WTC11 (cell line): ENCODE results near the gene CRACDL.

Experiments
- AFF4 ChIP-seq: sonication (generic); formaldehyde crosslinking; IDR thresholded peaks from 2 replicates; pipeline ENCODE4 v1.8.1; 2023; ENCODE audit warnings: mild to moderate bottlenecking, missing genetic modification reagents, borderline replicate concordance
- ATF2 ChIP-seq: sonication (generic); formaldehyde crosslinking; IDR thresholded peaks from 2 replicates; pipeline ENCODE4 v1.8.1; 2022; ENCODE audit warnings: low read depth, missing genetic modification reagents, borderline replicate concordance
- CREB1 ChIP-seq: sonication (generic); formaldehyde crosslinking; IDR thresholded peaks from 2 replicates; pipeline ENCODE4 v1.8.0; 2023; ENCODE audit warnings: mild to moderate bottlenecking, missing genetic modification reagents
- E2F4 ChIP-seq: sonication (generic); formaldehyde crosslinking; IDR thresholded peaks from 2 replicates; pipeline ENCODE4 v1.8.1; 2022; ENCODE audit warnings: low read depth, mild to moderate bottlenecking, moderate library complexity, missing genetic modification reagents, borderline replicate concordance
- FOXJ3 ChIP-seq: sonication (generic); formaldehyde crosslinking; IDR thresholded peaks from 2 replicates; pipeline ENCODE4 v1.9.0; 2021; ENCODE audit warnings: missing genetic modification reagents, mild to moderate bottlenecking, borderline replicate concordance
- NFYB ChIP-seq: sonication (generic); formaldehyde crosslinking; conservative IDR thresholded peaks from 2 replicates; pipeline ENCODE4 v1.8.0; 2022; ENCODE audit warnings: low read depth, missing genetic modification reagents
- RELA ChIP-seq: sonication (generic); formaldehyde crosslinking; IDR thresholded peaks from 2 replicates; pipeline ENCODE4 v1.8.1; 2022; ENCODE audit warnings: missing genetic modification reagents, mild to moderate bottlenecking, borderline replicate concordance
- SMAD4 ChIP-seq: sonication (generic); formaldehyde crosslinking; IDR thresholded peaks from 2 replicates; pipeline ENCODE4 v1.8.0; 2022; ENCODE audit warnings: mild to moderate bottlenecking, missing genetic modification reagents
- SP1 ChIP-seq: sonication (generic); formaldehyde crosslinking; conservative IDR thresholded peaks from 2 replicates; pipeline ENCODE4 v1.8.1; 2022; ENCODE audit warnings: missing genetic modification reagents
- ZNF138 ChIP-seq: sonication (generic); formaldehyde crosslinking; conservative IDR thresholded peaks from 2 replicates; pipeline ENCODE4 v1.8.1; 2022; ENCODE audit warnings: mild to moderate bottlenecking, moderate library complexity, missing genetic modification reagents
- ZNF423 ChIP-seq: fragments of 250-450 bp; sonication (Bioruptor Pico); IDR thresholded peaks from 2 replicates; pipeline ENCODE4 v2.1.2; 2022; ENCODE audit warnings: mild to moderate bottlenecking, moderate library complexity
- TF ChIP-seq, protein P1 (sequence below): fragments of 200-600 bp; IDR thresholded peaks from 2 replicates; pipeline ENCODE4 v1.8.0; 2022; ENCODE audit warnings: antibody characterized with exemption
- TF ChIP-seq, protein P2 (sequence below): fragments of 250-450 bp; sonication (Bioruptor Pico); conservative IDR thresholded peaks from 2 replicates; pipeline ENCODE4 v1.9.0; 2021; ENCODE audit warnings: mild to moderate bottlenecking
- TF ChIP-seq, protein P3 (sequence below): sonication (generic); formaldehyde crosslinking; IDR thresholded peaks from 2 replicates; pipeline ENCODE4 v1.8.0; 2022; ENCODE audit warnings: missing genetic modification reagents

GRCh38 chr2:98874186-98874689 is 61.8 kb downstream of the CRACDL start:
- TF ChIP-seq, protein P1, sequence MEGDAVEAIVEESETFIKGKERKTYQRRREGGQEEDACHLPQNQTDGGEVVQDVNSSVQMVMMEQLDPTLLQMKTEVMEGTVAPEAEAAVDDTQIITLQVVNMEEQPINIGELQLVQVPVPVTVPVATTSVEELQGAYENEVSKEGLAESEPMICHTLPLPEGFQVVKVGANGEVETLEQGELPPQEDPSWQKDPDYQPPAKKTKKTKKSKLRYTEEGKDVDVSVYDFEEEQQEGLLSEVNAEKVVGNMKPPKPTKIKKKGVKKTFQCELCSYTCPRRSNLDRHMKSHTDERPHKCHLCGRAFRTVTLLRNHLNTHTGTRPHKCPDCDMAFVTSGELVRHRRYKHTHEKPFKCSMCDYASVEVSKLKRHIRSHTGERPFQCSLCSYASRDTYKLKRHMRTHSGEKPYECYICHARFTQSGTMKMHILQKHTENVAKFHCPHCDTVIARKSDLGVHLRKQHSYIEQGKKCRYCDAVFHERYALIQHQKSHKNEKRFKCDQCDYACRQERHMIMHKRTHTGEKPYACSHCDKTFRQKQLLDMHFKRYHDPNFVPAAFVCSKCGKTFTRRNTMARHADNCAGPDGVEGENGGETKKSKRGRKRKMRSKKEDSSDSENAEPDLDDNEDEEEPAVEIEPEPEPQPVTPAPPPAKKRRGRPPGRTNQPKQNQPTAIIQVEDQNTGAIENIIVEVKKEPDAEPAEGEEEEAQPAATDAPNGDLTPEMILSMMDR: no peak
- no peak for TF ChIP-seq ZNF138 (CRISPR knock-in tag)
- no peak for TF ChIP-seq CREB1 (CRISPR knock-in tag)
- no peak for TF ChIP-seq SP1
- TF ChIP-seq ATF2 (CRISPR knock-in tag): no peak
- TF ChIP-seq ZNF423 (CRISPR knock-in tag): no peak
- no peak for TF ChIP-seq FOXJ3 (CRISPR knock-in tag)
- no peak for TF ChIP-seq RELA (CRISPR knock-in tag)
- no peak for TF ChIP-seq AFF4 (CRISPR knock-in tag)
- no peak for TF ChIP-seq E2F4
- TF ChIP-seq, protein P2, sequence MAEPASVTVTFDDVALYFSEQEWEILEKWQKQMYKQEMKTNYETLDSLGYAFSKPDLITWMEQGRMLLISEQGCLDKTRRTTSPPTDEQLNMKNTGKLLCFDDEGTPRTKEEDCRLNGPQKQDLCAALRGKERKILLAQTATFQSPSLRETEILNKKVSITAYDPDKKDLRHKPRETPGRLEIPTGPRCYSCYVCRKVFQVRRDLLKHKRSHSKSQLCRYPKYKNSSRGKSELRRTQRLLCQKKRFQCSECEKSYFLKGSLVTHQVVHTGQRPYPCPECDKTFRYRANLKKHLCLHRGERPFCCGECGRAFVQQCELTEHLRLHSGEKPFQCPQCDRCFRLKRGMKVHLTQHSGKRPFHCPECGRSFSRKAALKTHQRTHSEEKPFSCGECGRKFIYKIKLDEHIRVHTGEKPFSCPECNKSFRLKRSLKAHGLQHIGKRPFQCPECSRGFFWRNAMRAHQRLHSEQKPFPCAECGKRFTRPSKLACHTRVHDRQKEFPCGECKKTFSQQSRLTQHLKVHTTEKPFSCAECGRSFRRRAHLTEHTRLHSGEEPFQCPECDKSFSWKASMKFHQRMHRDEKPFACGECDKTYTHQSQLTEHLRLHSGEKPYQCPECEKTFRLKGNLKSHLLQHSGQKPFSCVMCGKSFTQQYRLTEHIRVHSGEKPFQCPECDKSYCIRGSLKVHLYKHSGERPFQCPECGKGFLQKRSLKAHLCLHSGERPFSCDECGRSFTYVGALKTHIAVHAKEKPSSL (CRISPR knock-in tag): no peak
- TF ChIP-seq SMAD4: no peak
- TF ChIP-seq, protein P3, sequence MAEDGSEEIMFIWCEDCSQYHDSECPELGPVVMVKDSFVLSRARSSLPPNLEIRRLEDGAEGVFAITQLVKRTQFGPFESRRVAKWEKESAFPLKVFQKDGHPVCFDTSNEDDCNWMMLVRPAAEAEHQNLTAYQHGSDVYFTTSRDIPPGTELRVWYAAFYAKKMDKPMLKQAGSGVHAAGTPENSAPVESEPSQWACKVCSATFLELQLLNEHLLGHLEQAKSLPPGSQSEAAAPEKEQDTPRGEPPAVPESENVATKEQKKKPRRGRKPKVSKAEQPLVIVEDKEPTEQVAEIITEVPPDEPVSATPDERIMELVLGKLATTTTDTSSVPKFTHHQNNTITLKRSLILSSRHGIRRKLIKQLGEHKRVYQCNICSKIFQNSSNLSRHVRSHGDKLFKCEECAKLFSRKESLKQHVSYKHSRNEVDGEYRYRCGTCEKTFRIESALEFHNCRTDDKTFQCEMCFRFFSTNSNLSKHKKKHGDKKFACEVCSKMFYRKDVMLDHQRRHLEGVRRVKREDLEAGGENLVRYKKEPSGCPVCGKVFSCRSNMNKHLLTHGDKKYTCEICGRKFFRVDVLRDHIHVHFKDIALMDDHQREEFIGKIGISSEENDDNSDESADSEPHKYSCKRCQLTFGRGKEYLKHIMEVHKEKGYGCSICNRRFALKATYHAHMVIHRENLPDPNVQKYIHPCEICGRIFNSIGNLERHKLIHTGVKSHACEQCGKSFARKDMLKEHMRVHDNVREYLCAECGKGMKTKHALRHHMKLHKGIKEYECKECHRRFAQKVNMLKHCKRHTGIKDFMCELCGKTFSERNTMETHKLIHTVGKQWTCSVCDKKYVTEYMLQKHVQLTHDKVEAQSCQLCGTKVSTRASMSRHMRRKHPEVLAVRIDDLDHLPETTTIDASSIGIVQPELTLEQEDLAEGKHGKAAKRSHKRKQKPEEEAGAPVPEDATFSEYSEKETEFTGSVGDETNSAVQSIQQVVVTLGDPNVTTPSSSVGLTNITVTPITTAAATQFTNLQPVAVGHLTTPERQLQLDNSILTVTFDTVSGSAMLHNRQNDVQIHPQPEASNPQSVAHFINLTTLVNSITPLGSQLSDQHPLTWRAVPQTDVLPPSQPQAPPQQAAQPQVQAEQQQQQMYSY (CRISPR knock-in tag): no peak
- TF ChIP-seq NFYB: no peak
